IPS-NIHi7 (cell line): Measurements from ENCODE around the gene PTTG2.

Source experiments
- DNase-seq: peaks from one replicate; pipeline ENCODE4 v3.0.0; 2012; ENCODE audit warnings: mixed read lengths; ENCODE audit errors: extremely low spot score

PTTG2 gene

DNA sequence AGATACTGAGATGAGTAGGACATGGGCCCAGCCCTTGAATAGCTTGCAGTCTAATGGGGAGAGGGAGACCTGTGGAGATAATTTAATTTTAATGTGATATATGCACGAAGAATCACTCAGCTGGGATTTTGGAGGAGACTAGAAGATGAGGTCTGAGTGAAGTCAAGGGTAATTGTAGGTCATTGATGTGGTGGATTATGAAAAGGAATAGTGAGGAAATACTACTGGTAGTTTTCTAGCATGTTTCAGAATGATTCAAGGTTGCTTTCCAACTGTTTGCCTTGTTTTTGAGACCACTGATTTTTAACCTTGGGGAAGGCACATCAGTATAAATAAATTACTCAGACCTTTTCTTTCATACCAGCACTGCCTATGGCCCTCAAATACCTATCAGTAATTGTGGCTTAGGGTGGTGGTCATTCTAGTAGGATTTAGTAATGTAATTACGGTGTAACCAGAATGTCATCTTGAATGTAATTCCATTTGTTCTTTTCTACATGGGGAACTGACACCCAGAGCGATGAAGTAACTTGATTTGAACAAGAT lies 25.6 kb downstream of the PTTG2 start:
- DNase-seq, result no peak

DNA sequence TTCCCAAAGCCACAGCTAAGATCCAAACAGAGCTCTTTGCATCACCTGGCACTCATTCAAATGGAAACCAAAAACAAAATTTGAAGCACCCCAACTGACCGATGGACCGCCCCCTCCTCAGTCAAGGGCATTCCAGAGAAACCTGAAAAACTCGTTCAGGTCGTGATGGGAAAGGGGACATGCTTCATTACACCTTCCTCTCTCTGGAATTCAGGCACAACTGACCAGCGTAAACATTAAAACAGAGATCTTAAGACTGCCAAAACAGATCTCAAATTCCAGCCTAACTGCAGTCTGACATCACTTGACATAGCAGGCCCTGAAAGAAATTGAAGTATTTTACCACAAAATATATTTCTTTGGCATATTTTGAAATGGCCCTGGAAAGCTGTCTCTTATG lies 28.5 kb downstream of the PTTG2 start:
- DNase-seq, result no peak

DNA sequence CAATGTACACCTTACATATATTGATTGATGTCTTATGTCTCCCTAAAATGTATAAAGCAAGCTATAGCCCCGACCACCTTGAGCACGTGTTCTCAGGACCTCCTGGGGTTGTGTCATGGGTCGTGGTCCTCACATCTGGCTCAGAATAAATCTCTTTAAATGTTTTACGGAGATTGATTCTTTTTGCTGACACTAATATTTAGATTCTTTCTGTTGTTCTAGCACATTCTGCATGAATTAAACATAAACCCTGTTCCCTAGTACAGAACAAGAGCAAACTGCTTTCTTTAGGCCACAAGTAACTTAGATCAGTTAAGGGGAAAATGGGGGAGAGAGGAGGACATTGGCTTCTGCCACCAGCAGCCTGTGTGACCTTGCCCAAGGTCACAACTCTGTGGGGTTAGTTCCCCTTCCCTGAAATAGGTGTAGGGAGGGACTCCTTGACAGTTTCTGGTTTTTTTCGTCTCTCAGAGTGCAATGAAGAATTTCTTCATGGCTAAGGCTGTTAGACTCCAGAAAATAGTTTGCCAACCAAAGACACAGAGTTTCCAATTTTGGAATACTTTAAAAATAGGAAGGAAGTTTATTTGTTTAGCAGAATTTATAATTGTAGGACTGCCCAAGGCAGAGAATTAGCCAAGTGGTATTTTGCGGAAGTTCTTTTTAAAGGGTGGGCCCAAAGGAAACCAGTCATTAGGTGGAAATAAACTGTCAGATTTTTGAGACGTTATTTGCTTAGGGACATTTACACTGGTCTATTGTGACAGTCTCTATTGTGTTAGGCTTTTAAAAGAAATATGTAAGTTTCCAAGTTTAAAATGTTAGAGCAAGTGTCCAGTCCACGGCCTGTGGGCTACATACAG lies 29.4 kb downstream of the PTTG2 start:
- no peak for DNase-seq

DNA sequence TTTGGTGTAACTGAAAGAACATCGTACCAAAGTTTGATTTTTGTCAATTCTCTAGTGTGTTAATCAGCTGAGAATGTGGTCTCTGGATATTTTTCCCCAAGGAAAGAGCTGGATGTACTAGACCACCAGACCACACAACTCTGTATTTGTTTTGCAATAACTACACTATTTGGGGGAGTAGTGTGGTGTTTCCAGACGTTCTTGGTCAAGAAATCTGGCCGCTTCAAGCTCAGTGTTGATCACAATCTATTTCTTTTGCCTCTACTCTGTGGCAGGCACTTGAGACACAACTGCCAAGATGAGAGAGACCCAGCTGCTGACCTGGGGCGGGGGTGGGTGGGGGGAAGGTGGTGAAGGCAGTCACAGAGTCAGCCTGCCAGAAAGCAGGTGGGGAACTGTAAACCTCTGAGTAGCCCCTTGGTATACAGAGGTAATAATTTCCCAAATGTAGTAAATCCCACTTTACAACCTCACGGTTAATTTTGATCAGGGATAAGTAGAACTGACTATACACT lies 30.6 kb downstream of the PTTG2 start:
- DNase-seq, result no peak

DNA sequence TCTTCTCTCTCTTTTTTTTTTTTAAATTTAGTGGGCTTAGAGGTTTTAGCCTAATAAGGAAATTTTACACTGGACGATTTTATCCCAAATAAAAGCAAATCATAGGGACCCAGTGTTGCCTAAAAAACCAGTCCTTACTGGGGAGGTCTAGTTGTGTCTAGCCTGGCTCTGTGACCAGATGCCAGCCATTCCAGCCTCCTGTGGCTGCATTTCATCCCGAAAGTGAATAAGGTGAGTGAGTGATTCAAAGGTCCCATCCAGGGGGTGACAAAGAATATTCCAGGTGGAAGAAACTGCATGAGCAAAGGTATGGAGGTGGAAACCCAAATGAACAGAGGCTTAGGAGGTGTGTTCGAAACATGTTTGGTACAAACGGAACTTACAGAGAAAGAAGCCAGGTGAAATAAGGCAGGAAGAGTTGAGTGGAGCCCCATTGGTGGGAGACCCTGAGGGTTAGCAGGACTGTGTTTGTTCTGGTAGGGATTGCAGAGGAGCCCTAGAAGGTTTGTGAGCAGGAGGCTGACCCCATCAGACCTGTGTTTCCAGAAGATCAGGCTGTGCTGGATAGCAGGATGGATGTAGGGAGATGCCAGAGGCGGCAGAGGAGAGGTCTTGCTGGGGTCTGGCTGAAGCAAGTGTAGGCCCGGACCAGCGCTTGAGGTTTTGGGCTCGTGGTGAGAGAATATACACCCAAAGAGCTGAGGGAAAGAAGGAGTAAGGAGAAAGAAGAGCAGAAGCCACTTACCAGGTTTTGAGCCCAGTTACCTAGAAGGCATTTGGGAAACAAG lies 31.6 kb downstream of the PTTG2 start:
- no peak for DNase-seq

DNA sequence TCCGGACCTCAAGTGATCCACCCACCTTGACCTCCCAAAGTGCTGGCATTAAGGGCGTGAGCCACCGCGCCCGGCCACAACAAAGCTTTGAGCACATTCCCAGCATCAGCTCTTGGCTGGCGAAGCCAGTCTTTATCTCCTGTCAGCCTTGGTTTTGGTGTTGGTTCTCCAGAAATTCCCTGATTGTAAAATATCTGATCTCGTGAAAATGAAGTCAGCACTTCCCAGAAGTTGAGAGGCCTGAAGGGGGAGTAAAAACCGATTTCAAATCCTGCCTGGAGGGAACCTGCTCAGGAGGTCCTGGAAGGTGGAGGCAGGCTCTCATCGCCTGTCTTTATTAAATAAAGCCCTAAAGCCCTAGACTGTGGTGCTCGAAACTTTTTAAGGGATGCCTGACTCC lies 33.6 kb downstream of the PTTG2 start:
- no peak for DNase-seq

DNA sequence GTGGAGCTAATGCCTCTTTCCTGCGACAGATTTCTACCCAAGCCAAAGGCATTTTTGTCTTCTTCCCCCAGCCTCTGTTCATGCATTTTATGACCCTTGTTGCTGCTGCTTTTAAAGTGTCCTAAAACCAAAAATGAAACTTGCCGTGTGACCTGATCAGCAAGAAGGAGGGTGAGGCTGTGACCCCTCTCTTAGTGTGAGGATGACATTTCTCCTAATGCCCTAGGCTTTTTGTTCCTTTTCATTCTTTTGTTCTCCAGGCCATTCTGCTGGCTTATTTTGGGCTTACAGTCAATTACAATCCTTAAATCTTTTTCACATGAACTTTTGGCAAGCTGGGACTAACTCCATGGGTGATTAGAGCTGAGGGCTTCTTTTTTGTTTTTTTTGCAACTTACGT lies 34.4 kb downstream of the PTTG2 start:
- no peak for DNase-seq

DNA sequence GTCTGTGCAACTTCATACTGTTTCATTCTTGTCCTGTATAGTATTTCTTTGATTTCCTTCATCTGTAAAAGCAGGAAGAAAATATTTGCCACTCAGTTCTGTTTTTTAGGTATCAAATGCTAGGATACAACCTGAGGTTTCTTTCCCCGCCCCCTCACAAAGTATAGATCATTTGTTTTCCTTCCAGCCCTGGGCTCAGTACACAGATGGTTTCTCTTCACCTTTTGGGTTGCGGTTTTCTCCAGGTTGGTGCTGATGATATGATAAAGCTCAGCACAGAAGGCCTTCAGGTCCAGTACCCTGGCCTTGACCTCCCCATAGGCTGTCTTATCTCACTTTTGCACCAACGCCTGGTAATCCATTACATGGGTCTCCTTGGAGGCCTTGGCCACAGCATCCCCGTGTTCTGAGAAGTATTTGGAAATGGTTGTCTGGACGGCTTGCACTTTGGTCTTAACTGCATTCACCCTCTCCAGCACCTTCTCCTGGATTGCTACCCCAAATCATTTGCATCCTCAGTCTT lies 35.2 kb downstream of the PTTG2 start:
- DNase-seq, result no peak

DNA sequence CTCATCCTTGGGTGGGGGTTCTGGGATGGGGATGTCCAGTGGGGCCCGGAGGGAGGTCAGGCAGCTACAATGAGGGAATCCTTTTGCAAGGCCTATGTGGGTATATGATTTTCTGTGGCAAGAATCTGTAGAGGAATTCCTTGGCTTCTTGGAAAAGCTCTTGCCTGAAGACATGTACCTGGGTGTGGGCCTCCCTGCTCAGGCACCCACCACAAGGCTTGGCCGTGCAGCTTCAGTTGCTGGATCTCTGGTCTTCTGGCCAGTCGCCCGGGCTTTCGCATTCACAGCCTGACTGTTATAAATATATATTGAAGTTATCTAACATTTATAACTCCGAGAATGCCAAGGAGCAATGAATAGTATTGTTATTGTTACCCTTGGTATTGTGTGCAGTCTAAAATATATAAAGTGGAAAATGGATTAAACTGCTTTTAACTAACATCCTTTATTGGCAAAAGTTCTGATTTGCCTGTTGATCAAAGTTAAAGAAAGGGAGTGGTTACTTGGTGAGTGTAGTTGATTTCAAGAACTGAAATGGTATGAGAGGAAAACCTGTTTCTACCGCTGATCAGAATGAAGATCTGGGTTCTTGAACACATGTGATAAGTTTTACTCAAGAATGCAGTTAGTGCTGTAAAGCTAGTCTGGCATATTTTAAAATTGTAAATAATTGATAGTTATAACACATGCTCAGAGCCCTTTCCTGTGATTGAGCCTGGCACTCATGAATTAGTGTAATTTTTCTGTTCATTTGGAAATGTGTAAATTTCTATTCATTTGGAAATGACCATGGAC lies 36.0 kb downstream of the PTTG2 start:
- DNase-seq, result no peak

DNA sequence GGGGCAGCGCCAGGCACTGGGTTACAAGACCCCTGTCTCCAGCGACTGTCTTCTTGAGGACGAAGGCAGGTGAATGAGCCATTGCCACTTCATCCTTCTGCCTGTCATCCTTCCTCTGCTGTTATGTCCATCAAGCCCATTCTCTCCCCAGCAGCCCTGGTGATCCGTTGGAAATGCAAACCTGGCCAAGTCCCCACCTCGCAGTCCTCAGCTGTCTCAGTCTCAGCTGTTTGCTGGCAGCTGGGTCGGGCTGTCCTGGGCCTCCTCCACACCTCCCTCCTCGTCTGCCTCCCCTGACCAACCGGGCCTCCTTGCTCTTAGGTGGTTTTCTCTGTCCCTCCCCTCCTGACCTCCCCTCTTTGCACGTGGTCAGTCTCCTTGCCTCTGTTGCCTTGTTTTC lies 38.0 kb downstream of the PTTG2 start:
- DNase-seq, result no peak

DNA sequence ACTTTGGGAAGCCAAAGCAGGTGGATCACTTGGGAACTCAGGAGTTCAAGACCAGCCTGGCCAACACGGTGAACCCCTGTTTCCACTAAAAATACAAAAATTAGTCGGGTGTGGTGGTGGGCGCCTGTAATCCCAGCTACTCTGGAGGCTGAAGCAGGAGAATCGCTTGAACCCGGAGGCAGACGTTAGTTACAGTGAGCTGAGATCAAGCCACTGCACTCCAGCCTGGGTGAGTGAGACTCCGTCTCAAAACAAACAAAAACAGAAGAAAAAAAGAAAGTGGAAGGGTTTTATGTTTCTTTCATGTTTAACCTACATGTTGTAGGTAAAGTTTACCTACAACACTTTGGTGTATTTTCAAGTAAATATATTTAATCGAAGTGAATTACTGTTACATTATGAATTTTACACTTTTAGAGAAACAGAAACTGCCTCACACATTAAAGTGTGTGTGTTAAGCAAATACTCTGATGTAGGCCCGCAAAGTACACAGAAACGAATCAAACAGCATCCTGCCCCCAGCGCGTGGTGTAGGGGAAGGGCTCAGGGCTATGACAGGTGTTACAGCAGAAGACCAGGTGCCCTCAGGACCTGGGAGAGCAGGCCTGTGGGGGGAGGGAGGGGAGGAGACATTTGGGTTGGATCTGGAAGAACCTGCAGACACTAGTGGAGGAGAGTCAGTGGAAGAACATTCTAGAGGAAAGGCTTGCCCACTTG lies 39.0 kb downstream of the PTTG2 start:
- DNase-seq, result no peak

DNA sequence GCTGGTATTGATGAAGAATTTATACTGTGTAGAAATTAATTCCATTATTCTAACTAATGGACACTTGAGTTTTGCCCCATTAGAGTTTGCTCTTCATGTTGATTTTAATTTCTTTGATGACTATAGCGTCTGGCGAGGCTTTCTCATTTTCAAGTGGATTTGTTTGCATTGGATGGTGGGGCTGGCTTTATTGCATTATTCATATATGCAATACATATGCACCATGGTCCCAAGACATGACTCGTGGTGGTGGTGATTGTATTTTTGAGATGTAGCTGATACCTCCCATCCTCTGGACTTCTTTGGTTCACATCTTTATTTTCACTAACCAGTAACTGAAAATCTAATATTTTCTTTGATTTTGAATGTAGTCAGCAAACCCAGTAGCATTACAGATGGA lies 39.8 kb downstream of the PTTG2 start:
- no peak for DNase-seq

DNA sequence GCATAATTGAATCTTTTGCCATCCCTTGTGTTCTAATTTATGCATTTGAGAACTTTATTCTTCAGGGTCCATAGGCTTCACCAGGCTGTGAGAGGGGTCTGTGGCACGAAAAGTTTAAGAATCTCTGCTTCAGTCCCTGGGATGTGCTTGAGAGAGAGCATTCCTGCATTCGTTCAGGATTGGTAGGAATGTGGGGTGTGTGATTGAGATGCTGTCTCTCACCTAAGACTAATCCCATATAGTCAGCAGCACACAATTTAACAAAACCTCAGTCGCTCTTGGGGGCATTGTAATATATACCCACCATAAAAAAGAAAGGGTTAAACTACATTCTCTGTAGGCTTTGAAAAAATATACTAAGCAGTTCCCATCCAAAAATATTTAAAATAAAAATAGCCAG lies 41.7 kb downstream of the PTTG2 start:
- DNase-seq, result peak; percentile 68

DNA sequence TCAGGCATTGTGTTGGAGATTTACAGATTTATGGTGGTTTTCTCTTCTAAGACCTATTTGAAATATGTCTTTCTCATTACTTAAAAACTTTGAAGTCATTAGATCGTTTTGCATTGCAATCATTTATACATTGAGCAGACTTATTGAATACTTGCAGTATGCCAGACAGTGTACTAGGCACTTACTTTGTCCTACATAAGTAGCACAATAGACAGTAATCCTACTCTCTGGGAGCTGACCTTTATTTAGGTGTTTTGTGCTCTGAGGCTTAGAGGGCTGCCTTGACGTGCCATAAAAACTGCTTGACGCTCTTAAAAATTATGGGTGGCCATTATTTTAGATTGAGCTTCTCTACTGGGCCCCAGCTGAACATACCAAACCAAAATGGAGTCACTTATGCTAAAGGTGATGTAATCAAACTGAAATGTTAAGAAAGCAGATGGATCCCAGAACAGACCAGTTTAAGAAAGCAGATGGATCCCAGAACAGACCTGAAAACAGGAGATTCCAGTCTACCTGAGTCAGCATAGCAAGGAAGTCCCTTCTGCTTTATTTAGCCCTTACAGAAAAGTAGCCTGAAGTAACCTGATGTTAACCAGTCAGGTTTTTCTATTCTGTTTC lies 42.4 kb downstream of the PTTG2 start:
- DNase-seq, result no peak

DNA sequence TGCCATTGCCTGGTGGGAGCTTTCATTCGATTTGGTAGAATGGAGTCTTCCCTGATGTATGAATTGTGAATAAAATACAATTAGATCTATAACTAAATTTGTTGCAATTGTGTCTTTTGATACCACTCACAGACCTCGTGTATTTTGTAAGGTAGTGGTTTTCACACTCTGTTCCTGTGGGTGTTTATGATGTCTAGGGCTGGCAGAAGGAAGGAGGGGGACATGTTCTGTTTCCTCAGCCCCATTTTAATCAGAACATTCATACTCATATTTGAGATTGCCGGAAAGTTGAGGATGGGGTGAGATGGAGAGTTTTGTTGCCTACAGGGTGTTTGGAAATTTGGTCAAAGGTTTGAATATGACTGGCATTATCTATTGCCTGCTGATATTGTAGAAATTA lies 42.9 kb downstream of the PTTG2 start:
- DNase-seq, result no peak

DNA sequence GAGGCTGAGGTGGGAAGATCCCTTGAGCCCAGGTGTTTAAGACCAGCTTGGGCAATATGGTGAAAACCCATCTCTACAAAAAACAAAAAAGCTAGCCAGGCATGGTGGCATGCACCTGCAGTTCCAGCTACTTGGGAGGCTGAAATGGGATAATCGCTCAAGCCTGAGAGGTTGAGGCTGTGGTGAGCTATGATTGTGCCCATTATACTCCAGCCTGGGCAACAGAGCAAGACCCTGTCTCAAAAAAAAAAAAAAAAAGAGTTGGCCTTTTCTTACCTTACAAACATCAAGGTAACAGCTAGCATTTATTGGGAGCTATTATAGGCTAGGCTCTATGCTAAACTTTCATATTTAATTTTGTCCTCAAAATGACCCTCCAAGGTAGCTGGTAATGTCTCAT lies 43.4 kb downstream of the PTTG2 start:
- no peak for DNase-seq

DNA sequence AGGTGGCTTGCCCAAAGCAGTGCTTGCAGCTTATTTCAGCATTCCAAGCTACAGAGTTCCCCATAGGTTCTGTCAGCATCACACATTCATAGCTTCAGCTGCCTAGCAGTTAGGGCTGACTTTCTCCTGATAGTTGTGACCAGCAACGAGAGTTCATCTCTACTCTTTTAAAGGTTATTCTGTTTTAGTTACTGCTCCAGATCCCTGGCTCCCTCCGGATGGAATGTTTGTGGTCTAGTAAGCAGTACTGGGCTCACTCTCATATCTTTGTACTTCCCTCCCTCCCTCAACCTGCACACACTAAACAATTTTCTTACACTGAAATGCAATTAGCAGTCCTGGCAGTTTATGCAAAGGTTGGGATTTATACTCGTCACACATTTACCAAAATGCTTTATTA lies 43.9 kb downstream of the PTTG2 start:
- DNase-seq, result no peak

DNA sequence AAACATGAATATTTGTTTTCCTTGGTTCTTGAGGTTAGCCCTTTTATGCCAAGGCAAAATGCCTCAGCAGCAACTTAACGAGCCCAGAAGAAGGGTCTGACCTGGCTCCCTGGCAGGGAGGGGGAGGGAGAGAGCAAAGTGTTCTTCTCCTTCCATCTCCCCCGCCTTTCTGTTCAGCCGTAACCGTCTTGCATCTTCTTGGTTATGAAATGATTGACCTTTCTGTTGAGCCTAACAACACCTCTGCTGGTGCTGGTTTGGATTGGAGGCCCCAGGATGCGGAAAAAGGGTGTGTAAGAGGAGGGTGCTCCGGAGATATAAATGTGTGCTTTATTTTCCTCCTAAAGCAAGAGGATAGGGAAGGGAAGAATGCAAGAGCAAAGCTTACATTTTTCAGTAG lies 44.7 kb downstream of the PTTG2 start:
- DNase-seq, result no peak

DNA sequence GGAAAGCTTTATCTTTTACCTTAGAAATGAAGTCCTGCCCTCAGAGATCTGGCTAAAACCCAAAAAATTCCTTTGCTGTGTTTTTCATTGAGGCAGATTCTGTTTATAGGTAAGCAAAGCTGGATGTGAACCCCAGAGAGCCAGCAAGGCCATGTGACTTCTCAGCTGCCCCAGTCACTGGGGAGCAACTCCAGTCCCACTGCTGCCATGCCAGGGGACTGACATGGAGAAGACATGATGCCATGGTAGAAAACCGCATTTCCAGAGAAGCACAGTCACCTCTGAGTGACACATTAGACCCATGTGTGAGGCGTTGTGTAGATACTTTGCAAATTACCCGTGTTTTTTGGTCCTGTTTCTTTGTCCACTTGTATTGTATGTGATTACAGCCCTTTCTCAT lies 45.4 kb downstream of the PTTG2 start:
- no peak for DNase-seq

DNA sequence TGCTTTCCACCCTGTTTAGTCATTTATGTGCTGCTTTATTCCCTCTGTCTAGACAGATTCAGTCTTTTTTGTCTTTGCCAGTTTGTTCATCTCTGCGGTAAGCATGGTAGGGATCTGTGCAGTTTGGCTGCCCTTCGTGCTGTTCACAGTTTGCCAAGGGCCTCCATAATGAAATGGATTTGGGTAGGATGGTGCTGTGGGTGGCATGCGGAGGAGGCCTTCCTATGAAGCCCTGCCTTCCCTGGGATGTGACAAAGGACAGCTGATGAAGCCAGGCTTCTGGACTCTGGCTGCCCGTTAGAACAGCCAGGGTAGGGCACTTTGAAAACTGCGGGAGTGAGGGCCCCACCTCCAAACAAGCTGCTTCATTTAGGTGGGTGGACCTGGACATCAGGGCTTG lies 47.4 kb downstream of the PTTG2 start:
- no peak for DNase-seq
